BE2C (cell line): ENCODE data around the gene C16orf54.
"Not testable (repeated sequence)": the region's sequence is repeated elsewhere in the genome, so short reads cannot be mapped to it uniquely, and the experiment has no call there.

Experiments used
- DNase-seq: peaks from one replicate; pipeline ENCODE4 v3.0.0-alpha.2; 2020
- H3K27me3 ChIP-seq: fragments of 250-450 bp; sonication (Bioruptor Pico); 2 replicates; pipeline ENCODE4 v1.5.1; 2020; ENCODE audit warnings: mild to moderate bottlenecking
- H3K36me3 ChIP-seq: fragments of 250-450 bp; sonication (Bioruptor Pico); 2 replicates; pipeline ENCODE4 v1.5.1; 2020; ENCODE audit warnings: mild to moderate bottlenecking
- H3K4me1 ChIP-seq: fragments of 250-450 bp; sonication (Bioruptor Pico); 2 replicates; pipeline ENCODE4 v1.5.1; 2020
- H3K4me3 ChIP-seq: 2 replicates; pipeline ENCODE4 v1.5.1; 2011; ENCODE audit warnings: low read depth, low read length
- H3K9me3 ChIP-seq: fragments of 250-450 bp; sonication (Bioruptor Pico); 2 replicates; pipeline ENCODE4 v1.5.1; 2020
- CTCF ChIP-seq: IDR thresholded peaks from 2 replicates; pipeline ENCODE4 v1.5.1; 2012; ENCODE audit warnings: mild to moderate bottlenecking, low read depth, low read length

Gene C16orf54

GRCh38 chr16:29730649-29731048 lies 15.1 kb downstream of the C16orf54 start:
- DNase-seq, result no peak
- no peaks in the 10 kb centered on the region for H3K36me3 ChIP-seq
- H3K4me3 ChIP-seq, result no peak overlapping the region
- no peaks in the 10 kb centered on the region for H3K27me3 ChIP-seq
- H3K9me3 ChIP-seq, result no peaks in the 10 kb centered on the region; the same call in 1 of the 2 replicates
- no peak for TF ChIP-seq CTCF
- no peaks in the 10 kb centered on the region for H3K4me1 ChIP-seq

- Histone ChIP-seq H3K4me1 (no peaks in the 10 kb centered on the region), H3K9me3 (no peaks in the 10 kb centered on the region), H3K36me3 (no peaks in the 10 kb centered on the region), H3K4me3 (0 out of 2 replicates have a peak overlapping the region, but pooled peaks have one; percentile 27), H3K27me3 (no peaks in the 10 kb centered on the region)
- DNase-seq, result peak; percentile 33
- peak; percentile 92 for TF ChIP-seq CTCF
These were observed 16.7 kb downstream of the C16orf54 start for GRCh38 chr16:29729116-29729521.

GRCh38 chr16:29727452-29727851 lies 18.3 kb downstream of the C16orf54 start:
- no peak for DNase-seq
- no peaks in the 10 kb centered on the region for H3K9me3 ChIP-seq
- no peaks in the 10 kb centered on the region for H3K36me3 ChIP-seq
- no peak for TF ChIP-seq CTCF
- no peak overlapping the region for H3K4me3 ChIP-seq
- no peaks in the 10 kb centered on the region for H3K27me3 ChIP-seq
- H3K4me1 ChIP-seq, result no peaks in the 10 kb centered on the region

GRCh38 chr16:29726845-29727377 lies 18.9 kb downstream of the C16orf54 start:
- Histone ChIP-seq H3K27me3 (no peaks in the 10 kb centered on the region), H3K36me3 (no peaks in the 10 kb centered on the region), H3K9me3 (no peaks in the 10 kb centered on the region), H3K4me3 (no peak overlapping the region), H3K4me1 (no peaks in the 10 kb centered on the region)
- no peak for TF ChIP-seq CTCF
- DNase-seq, result no peak

- H3K9me3 ChIP-seq, H3K4me1 ChIP-seq, H3K27me3 ChIP-seq, H3K4me3 ChIP-seq, H3K36me3 ChIP-seq: not testable (repeated sequence)
- DNase-seq, result peak; percentile 82
- TF ChIP-seq CTCF, result peak; percentile 70
These were observed 24.5 kb downstream of the C16orf54 start for GRCh38 chr16:29721167-29721879.

GRCh38 chr16:29720703-29721102 lies 25.1 kb downstream of the C16orf54 start:
- Histone ChIP-seq H3K9me3 (no peaks in the 10 kb centered on the region), H3K36me3 (no peaks in the 10 kb centered on the region), H3K4me1 (no peaks in the 10 kb centered on the region; the same call in 1 of the 2 replicates), H3K4me3 (no peak overlapping the region), H3K27me3 (no peaks in the 10 kb centered on the region)
- no peak for DNase-seq
- no peak for TF ChIP-seq CTCF
